Mammary epithelial cell (primary cell): ENCODE data around the gene BRMS1L.
"Not testable (repeated sequence)": the region's sequence is repeated elsewhere in the genome, so short reads cannot be mapped to it uniquely, and the experiment has no call there.

Source experiments
- EZH2 ChIP-seq: IDR thresholded peaks from 2 replicates; pipeline ENCODE4 v1.6.1; 2012; ENCODE audit warnings: low read length, inconsistent platforms, borderline replicate concordance
- TF ChIP-seq, protein P1 (sequence below), 2 donors: IDR thresholded peaks in 1 of 2; conservative IDR thresholded peaks in 1 of 2; 2 replicates each; pipeline ENCODE4 v1.5.1; 2011 to 2012; ENCODE audit warnings: inconsistent platforms in 2 of 2, low read length in 2 of 2, mild to moderate bottlenecking in 2 of 2, control low read depth in 1 of 2, low read depth in 1 of 2; ENCODE audit not compliant: insufficient read depth in 1 of 2; ENCODE audit errors: extremely low read depth in 1 of 2

DNA sequence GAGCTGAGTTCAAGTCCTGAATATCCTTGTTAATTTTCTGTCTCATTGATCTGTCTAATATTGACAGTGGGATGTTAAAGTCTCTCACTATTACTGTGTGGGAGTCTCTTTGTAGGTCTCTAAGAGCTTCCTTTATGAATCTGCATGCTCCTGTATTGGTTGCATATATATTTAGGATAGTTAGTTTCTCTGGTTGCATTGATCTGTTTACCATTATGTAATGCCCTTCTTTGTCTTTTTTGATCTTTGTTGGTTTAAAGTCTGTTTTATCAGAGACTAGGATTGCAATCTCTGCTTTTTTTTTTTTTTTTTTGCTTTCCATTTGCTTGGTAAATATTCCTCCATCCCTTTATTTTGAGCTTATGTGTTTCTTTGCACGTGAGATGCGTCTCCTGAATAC, 15.6 kb downstream of the BRMS1L start:
- TF ChIP-seq, protein P1, sequence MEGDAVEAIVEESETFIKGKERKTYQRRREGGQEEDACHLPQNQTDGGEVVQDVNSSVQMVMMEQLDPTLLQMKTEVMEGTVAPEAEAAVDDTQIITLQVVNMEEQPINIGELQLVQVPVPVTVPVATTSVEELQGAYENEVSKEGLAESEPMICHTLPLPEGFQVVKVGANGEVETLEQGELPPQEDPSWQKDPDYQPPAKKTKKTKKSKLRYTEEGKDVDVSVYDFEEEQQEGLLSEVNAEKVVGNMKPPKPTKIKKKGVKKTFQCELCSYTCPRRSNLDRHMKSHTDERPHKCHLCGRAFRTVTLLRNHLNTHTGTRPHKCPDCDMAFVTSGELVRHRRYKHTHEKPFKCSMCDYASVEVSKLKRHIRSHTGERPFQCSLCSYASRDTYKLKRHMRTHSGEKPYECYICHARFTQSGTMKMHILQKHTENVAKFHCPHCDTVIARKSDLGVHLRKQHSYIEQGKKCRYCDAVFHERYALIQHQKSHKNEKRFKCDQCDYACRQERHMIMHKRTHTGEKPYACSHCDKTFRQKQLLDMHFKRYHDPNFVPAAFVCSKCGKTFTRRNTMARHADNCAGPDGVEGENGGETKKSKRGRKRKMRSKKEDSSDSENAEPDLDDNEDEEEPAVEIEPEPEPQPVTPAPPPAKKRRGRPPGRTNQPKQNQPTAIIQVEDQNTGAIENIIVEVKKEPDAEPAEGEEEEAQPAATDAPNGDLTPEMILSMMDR (conservative IDR thresholded peaks at IDR 0.05 in 1 of 2, IDR thresholded peaks at IDR 0.05 in 1 of 2; ENCODE audit: extremely low read depth in 1 of 2, insufficient read depth in 1 of 2, low read depth in 1 of 2, low read length in 2 of 2): not testable (repeated sequence)
- TF ChIP-seq EZH2: not testable (repeated sequence)
